Osteocyte (in vitro differentiated cells): ENCODE results near the gene CHRNA10. TPM values are rescaled to one million over a fixed set of nuclear protein-coding genes. Genes with fewer than 3 reads are reported as not detected.
"Not testable (repeated sequence)": the region's sequence is repeated elsewhere in the genome, so short reads cannot be mapped to it uniquely, and the experiment has no call there.

Experiments
- DNase-seq: peaks from one replicate; pipeline ENCODE4 v3.0.0; 2021; ENCODE audit warnings: mixed read lengths; ENCODE audit not compliant: unreplicated experiment; ENCODE audit errors: extremely low spot score
- H3K27ac Mint-ChIP-seq: one replicate; pipeline ENCODE4 v1.8.0; 2021; ENCODE audit warnings: mild to moderate bottlenecking, mixed read lengths; ENCODE audit not compliant: unreplicated experiment
- H3K27me3 Mint-ChIP-seq: one replicate; pipeline ENCODE4 v1.8.0; 2021; ENCODE audit warnings: mixed read lengths; ENCODE audit not compliant: unreplicated experiment
- H3K36me3 Mint-ChIP-seq: one replicate; pipeline ENCODE4 v1.8.0; 2021; ENCODE audit warnings: mixed read lengths; ENCODE audit not compliant: unreplicated experiment
- H3K4me1 Mint-ChIP-seq: one replicate; pipeline ENCODE4 v1.8.0; 2021; ENCODE audit warnings: mixed read lengths; ENCODE audit not compliant: unreplicated experiment
- H3K4me3 Mint-ChIP-seq: one replicate; pipeline ENCODE4 v1.8.0; 2021; ENCODE audit warnings: mild to moderate bottlenecking, moderate library complexity, mixed read lengths; ENCODE audit not compliant: unreplicated experiment
- H3K9me3 Mint-ChIP-seq: one replicate; pipeline ENCODE4 v1.8.0; 2021; ENCODE audit warnings: mixed read lengths; ENCODE audit not compliant: unreplicated experiment
- total RNA-seq: library from RNA; stranded (reverse); gene quantifications from 2 replicates; pipeline ENCODE4 v1.2.1, GENCODE V29; 2021
- TF ChIP-seq, protein P1 (sequence below): fragments of 200-600 bp; sonication (generic); IDR thresholded peaks from 2 replicates; pipeline ENCODE4 v1.5.0; 2021; ENCODE audit warnings: antibody characterized with exemption, mild to moderate bottlenecking, moderate library complexity

The CHRNA10 gene
- total RNA-seq, 1 donor from 2014 or later, result 1.1 TPM

DNA sequence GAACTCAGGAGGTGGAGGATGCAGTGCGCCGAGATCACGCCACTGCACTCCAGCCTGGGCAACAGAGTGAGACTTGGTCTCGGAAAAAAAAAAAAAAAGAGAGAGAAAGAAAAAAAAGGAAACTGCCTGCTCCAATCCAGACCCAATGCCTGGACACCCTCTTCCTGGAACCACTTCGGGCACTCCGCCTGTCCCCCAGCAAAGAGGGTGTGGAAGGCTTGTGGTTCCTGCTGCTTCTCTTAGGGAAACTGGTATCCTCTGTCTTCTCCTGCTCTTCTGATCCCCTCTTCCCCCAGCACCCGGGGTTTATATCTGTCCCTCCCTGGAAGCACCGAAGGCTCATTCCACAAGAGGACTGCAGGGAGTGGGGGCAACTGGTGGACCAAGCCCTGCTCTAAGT is 12.9 kb downstream of the CHRNA10 start:
- no peaks in the 10 kb centered on the region for H3K4me1 Mint-ChIP-seq
- H3K27me3 Mint-ChIP-seq, result peaks cover 12% of the 10 kb centered on the region
- TF ChIP-seq, protein P1, sequence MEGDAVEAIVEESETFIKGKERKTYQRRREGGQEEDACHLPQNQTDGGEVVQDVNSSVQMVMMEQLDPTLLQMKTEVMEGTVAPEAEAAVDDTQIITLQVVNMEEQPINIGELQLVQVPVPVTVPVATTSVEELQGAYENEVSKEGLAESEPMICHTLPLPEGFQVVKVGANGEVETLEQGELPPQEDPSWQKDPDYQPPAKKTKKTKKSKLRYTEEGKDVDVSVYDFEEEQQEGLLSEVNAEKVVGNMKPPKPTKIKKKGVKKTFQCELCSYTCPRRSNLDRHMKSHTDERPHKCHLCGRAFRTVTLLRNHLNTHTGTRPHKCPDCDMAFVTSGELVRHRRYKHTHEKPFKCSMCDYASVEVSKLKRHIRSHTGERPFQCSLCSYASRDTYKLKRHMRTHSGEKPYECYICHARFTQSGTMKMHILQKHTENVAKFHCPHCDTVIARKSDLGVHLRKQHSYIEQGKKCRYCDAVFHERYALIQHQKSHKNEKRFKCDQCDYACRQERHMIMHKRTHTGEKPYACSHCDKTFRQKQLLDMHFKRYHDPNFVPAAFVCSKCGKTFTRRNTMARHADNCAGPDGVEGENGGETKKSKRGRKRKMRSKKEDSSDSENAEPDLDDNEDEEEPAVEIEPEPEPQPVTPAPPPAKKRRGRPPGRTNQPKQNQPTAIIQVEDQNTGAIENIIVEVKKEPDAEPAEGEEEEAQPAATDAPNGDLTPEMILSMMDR, result no peak
- H3K9me3 Mint-ChIP-seq, result no peaks in the 10 kb centered on the region
- no peak overlapping the region for H3K4me3 Mint-ChIP-seq
- no peak for DNase-seq
- H3K27ac Mint-ChIP-seq, result no peak overlapping the region
- no peaks in the 10 kb centered on the region for H3K36me3 Mint-ChIP-seq

DNA sequence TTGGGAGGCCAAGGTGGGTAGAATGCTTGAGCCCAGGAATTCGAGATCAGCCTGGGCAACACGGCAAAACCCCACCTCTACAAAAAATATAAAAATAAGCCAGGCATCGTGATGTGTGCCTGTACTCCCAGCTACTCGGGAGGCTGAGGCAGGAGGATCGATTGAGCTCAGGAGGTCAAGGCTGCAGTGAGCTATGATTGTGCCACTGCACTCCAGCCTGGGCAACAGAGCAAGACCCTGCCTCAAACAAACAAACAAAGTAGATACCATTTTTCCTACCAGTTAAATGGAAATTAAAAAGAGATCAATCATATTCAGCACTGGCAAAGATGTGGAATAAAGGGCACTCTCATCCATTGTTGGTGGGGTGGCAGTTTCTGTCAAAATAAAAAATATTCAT is 13.9 kb downstream of the CHRNA10 start:
- not testable (repeated sequence) for H3K9me3 Mint-ChIP-seq, H3K36me3 Mint-ChIP-seq, DNase-seq, H3K4me3 Mint-ChIP-seq, H3K27ac Mint-ChIP-seq, H3K4me1 Mint-ChIP-seq
- peaks cover 12% of the 10 kb centered on the region for H3K27me3 Mint-ChIP-seq

DNA sequence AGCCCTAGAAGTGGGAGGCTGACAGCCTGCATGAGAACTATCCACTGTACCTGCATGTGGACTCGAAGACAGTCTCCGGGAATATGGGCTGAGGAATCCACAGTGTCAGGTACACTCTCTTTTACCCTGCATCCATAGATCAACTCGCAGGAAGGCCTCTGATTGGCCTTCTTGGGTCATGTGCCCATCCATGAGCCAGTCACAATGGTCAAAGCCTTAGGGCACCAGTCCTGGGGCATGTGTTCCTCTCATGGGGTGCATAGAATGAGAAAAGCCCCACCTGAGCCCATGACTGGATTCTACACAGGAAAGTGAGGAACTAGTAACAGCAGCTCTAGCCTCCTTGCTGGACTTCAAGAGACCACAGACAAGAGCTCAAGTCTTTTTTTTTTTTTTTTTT is 15.6 kb downstream of the CHRNA10 start:
- TF ChIP-seq, protein P1, result no peak
- H3K4me1 Mint-ChIP-seq, result no peaks in the 10 kb centered on the region

DNA sequence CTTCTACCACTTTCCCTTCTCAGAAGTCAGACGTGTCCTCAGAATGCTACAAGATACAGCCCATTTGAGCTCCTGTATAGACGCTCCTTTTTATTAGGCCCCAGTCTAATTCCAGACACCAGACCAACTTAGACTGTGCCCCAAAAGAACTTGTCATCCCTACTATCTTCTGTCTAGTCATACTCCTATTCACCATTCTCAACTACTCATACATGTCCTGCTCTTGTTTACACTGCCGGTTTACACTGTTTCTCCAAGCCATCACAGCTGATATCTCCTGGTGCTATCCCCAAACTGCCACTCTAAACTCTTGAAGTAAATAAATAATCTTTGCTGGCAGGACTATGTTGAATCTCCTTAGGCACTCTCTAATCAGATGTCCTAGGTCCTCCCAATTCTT is 18.7 kb downstream of the CHRNA10 start:
- not testable (repeated sequence) for H3K9me3 Mint-ChIP-seq, H3K4me1 Mint-ChIP-seq, H3K4me3 Mint-ChIP-seq, H3K36me3 Mint-ChIP-seq, DNase-seq, H3K27ac Mint-ChIP-seq
- peaks cover 35% of the 10 kb centered on the region for H3K27me3 Mint-ChIP-seq

More for the DNA sequence above, 15.6 kb downstream of the CHRNA10 start:
- Mint-ChIP-seq H3K9me3 (no peaks in the 10 kb centered on the region), H3K36me3 (no peaks in the 10 kb centered on the region), H3K4me3 (no peak overlapping the region), H3K27ac (no peak overlapping the region), H3K27me3 (peaks cover 16% of the 10 kb centered on the region)
- DNase-seq, result no peak

DNA sequence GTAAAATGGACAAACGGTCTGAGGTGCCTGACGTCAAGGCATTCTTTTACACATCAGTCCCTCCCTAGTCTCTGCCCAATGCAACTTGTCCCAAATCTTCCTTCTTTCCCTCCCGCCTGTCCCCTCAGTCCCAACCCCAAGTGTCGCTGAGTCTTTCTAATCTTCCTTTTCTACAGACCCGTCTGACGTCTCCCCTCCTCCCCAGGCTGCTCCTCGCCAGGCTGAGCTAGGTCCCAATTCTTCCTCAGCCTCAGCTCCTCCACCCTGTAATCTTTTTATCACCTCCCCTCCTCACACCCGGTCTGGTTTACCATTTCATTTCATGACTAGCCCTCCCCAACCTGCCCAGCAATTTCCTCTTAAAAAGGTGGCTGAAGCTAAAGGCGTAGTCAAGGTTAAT is 21.8 kb downstream of the CHRNA10 start:
- not testable (repeated sequence) for H3K9me3 Mint-ChIP-seq, DNase-seq, H3K4me3 Mint-ChIP-seq, H3K4me1 Mint-ChIP-seq, H3K27ac Mint-ChIP-seq, H3K36me3 Mint-ChIP-seq
- peaks cover 37% of the 10 kb centered on the region for H3K27me3 Mint-ChIP-seq

DNA sequence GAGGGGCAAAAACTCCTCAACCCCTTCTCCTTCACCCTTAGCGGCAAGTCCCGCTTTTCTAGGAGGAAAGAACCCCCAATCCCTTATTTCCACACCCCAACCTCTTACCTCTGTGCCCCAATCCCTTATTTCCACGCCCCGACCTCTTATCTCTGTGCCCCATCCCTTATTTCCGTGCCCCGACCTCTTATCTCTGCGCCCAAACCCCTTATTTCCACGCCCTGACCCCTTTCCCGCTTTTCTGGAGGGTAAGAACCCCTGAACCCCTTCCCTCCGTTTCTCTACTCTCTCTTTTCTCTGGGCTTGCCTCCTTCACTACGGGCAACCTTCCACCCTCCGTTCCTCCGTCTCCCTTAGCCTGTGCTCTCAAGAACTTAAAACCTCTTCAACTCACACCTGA is 22.3 kb downstream of the CHRNA10 start:
- not testable (repeated sequence) for H3K27ac Mint-ChIP-seq, H3K36me3 Mint-ChIP-seq, H3K4me1 Mint-ChIP-seq, H3K9me3 Mint-ChIP-seq, H3K4me3 Mint-ChIP-seq, DNase-seq
- peaks cover 37% of the 10 kb centered on the region for H3K27me3 Mint-ChIP-seq

DNA sequence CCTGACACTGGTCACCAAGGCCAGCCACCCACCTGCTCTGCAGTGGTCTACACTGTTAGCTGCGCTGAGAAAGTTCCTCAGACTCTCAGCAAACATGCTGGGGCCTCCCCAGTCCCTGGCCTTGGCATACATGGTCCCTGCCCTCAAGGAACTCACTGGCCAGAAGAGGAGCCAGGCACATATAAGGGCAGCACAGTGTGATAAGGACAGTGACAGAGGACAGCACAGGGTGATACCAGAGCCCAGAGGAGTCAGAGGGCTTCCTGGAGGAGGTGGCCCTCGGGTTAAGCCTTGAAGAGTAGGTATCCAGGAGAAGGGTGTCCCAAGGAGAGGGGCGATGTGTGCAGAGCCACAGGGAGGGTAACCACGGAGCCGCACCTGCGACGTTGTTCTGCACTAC is 25.6 kb downstream of the CHRNA10 start:
- Mint-ChIP-seq H3K27me3 (peaks cover 33% of the 10 kb centered on the region), H3K36me3 (peaks cover 3% of the 10 kb centered on the region), H3K4me1 (peaks cover 12% of the 10 kb centered on the region), H3K9me3 (peaks cover 5% of the 10 kb centered on the region), H3K4me3 (no peak overlapping the region), H3K27ac (no peak overlapping the region)
- DNase-seq, result no peak
- TF ChIP-seq, protein P1, result no peak
